Measurements from ENCODE around the gene TCEANC. TPM values are rescaled to one million over a fixed set of nuclear protein-coding genes. Genes with fewer than 3 reads are reported as not detected.
"Not testable (repeated sequence)": the region's sequence is repeated elsewhere in the genome, so short reads cannot be mapped to it uniquely, and the experiment has no call there.

Gene TCEANC
- total RNA-seq, 1 experiment from 2014 or later = 0.92 TPM

DNA sequence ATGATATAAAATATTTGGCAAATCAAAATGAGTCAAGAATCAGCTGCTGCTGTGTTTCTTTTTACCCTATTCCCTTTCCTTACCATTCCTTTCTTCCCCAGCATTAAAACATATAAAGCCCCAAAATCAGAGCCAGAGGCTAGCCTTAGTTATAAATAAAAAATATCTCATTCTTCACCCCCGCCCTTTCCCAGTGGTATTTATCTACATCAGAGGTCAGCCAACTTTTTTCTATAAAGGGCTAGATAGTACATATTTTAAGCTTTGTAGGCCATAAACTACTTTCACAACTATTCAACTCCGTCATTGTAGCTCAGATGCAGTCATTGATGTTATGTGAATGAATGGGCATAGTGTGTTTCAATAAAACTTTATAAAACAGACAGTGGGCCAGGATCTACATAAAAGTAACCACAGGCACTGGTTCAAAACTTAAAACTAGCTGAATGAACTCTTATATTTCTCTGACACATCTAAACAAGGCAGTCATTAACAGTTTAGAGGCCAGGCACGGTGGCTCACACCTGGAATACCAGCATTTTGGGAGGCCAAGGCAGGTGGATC lies 30.5 kb upstream of the TCEANC start:
- no peak for TF ChIP-seq TCF7L2 (IDR thresholded peaks at IDR 0.05; ENCODE audit: low read depth, low read length)
- TF ChIP-seq, protein P1, sequence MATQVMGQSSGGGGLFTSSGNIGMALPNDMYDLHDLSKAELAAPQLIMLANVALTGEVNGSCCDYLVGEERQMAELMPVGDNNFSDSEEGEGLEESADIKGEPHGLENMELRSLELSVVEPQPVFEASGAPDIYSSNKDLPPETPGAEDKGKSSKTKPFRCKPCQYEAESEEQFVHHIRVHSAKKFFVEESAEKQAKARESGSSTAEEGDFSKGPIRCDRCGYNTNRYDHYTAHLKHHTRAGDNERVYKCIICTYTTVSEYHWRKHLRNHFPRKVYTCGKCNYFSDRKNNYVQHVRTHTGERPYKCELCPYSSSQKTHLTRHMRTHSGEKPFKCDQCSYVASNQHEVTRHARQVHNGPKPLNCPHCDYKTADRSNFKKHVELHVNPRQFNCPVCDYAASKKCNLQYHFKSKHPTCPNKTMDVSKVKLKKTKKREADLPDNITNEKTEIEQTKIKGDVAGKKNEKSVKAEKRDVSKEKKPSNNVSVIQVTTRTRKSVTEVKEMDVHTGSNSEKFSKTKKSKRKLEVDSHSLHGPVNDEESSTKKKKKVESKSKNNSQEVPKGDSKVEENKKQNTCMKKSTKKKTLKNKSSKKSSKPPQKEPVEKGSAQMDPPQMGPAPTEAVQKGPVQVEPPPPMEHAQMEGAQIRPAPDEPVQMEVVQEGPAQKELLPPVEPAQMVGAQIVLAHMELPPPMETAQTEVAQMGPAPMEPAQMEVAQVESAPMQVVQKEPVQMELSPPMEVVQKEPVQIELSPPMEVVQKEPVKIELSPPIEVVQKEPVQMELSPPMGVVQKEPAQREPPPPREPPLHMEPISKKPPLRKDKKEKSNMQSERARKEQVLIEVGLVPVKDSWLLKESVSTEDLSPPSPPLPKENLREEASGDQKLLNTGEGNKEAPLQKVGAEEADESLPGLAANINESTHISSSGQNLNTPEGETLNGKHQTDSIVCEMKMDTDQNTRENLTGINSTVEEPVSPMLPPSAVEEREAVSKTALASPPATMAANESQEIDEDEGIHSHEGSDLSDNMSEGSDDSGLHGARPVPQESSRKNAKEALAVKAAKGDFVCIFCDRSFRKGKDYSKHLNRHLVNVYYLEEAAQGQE (IDR thresholded peaks at IDR 0.05; ENCODE audit: insufficient read depth in 1 of 2, low read depth in 2 of 2, low read length in 1 of 2) = no peak
- TF ChIP-seq POLR2AphosphoS5 (IDR thresholded peaks at IDR 0.05; ENCODE audit: low read depth, low read length) = no peak
- TF ChIP-seq, protein P2, sequence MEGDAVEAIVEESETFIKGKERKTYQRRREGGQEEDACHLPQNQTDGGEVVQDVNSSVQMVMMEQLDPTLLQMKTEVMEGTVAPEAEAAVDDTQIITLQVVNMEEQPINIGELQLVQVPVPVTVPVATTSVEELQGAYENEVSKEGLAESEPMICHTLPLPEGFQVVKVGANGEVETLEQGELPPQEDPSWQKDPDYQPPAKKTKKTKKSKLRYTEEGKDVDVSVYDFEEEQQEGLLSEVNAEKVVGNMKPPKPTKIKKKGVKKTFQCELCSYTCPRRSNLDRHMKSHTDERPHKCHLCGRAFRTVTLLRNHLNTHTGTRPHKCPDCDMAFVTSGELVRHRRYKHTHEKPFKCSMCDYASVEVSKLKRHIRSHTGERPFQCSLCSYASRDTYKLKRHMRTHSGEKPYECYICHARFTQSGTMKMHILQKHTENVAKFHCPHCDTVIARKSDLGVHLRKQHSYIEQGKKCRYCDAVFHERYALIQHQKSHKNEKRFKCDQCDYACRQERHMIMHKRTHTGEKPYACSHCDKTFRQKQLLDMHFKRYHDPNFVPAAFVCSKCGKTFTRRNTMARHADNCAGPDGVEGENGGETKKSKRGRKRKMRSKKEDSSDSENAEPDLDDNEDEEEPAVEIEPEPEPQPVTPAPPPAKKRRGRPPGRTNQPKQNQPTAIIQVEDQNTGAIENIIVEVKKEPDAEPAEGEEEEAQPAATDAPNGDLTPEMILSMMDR (IDR thresholded peaks at IDR 0.05) = no peak
- TF ChIP-seq SIN3A (IDR thresholded peaks at IDR 0.05; ENCODE audit: borderline replicate concordance, insufficient read depth, low read depth, low read length) = no peak
- in situ Hi-C loops (cut with HindIII; ENCODE audit: low pct_unique_long_range_greater_than_20kb, low sequenced_read_pairs) = no loop called here
- ChIA-PET CTCF (no interaction called here), POLR2A (no interaction called here)
- no peaks in the 10 kb centered on the region for H3K27me3 ChIP-seq (ENCODE audit: control insufficient read depth, insufficient read depth, low read length)
- no peak overlapping the region for H3K27ac ChIP-seq (ENCODE audit: low read length)
- no peaks in the 10 kb centered on the region for H3K36me3 ChIP-seq (ENCODE audit: control insufficient read depth, insufficient read depth, low read length)
- ATAC-seq (no peak), DNase-seq (ENCODE audit: low read depth, low spot score) (no peak)
- H3K9me3 ChIP-seq (ENCODE audit: control insufficient read depth, insufficient read depth, low read depth, low read length) = no peaks in the 10 kb centered on the region
- no TSS peak for BruUV-seq (replicated peaks)
- intact Hi-C loops (cut with micrococcal nuclease; ENCODE audit: unreplicated experiment) = no loop called here
- no peaks in the 10 kb centered on the region for H3K4me1 ChIP-seq (ENCODE audit: control insufficient read depth, insufficient read depth, low read length)
- no peak overlapping the region for H3K4me3 ChIP-seq (ENCODE audit: low read depth in 2 of 2, low read length in 2 of 2)

DNA sequence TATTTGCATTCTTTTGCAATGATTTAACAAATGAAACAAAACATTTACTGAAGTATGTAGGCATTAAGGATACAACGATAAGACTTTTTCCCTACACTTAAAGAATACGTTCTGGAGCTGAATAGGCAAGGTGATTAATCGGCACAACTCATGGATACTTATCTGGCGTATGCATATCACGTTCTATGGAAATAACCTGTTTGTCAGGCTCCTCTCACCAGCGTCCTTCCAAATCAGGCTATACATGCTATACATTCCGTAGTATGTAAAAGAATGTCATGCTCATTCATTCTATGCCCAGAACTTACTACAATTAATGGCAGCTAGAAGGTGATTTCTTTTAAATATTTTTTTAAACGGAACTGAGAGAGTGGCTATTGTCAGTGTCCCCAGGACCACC lies 25.6 kb upstream of the TCEANC start:
- Histone ChIP-seq H3K27ac (ENCODE audit: low read length) (no peak overlapping the region), H3K4me3 (ENCODE audit: low read depth in 2 of 2, low read length in 2 of 2) (no peak overlapping the region), H3K4me1 (ENCODE audit: control insufficient read depth, insufficient read depth, low read length) (no peaks in the 10 kb centered on the region), H3K9me3 (ENCODE audit: control insufficient read depth, insufficient read depth, low read depth, low read length) (no peaks in the 10 kb centered on the region), H3K27me3 (ENCODE audit: control insufficient read depth, insufficient read depth, low read length) (no peaks in the 10 kb centered on the region), H3K36me3 (ENCODE audit: control insufficient read depth, insufficient read depth, low read length) (no peaks in the 10 kb centered on the region)
- intact Hi-C loops (cut with micrococcal nuclease; ENCODE audit: unreplicated experiment) (no loop called here), in situ Hi-C loops (cut with HindIII; ENCODE audit: low pct_unique_long_range_greater_than_20kb, low sequenced_read_pairs) (no loop called here)
- DNase-seq (ENCODE audit: low read depth, low spot score) (no peak), ATAC-seq (no peak)
- no TSS peak for BruUV-seq (replicated peaks)
- ChIA-PET POLR2A (no interaction called here), CTCF (no interaction called here)
- TF ChIP-seq, protein P2 (IDR thresholded peaks at IDR 0.05) = no peak
- no peak for TF ChIP-seq POLR2AphosphoS5 (IDR thresholded peaks at IDR 0.05; ENCODE audit: low read depth, low read length)
- no peak for TF ChIP-seq SIN3A (IDR thresholded peaks at IDR 0.05; ENCODE audit: borderline replicate concordance, insufficient read depth, low read depth, low read length)
- TF ChIP-seq, protein P1 (IDR thresholded peaks at IDR 0.05; ENCODE audit: insufficient read depth in 1 of 2, low read depth in 2 of 2, low read length in 1 of 2) = no peak
- TF ChIP-seq TCF7L2 (IDR thresholded peaks at IDR 0.05; ENCODE audit: low read depth, low read length) = no peak

DNA sequence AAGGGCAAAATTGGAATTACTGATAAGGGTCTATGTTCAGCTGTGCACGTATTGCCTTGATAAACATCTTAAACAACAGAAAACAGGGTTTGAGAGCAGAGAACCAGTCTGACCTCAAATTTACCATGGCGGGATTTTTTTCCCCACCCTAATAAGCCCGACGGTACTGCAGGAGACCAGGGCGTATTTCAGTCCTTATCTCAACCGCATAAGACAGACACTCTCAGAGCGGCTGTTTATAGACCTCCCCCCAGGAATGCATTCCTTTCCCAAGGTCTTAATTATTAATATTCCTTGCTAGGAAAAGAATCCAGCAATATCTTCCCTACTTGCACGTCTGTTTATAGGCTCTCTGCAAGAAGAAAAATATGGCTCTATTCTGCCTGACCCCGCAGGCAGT lies 15.7 kb upstream of the TCEANC start:
- H3K4me3 ChIP-seq (ENCODE audit: low read depth in 2 of 2, low read length in 2 of 2); ATAC-seq; H3K36me3 ChIP-seq (ENCODE audit: control insufficient read depth, insufficient read depth, low read length); BruUV-seq (replicated peaks); H3K4me1 ChIP-seq (ENCODE audit: control insufficient read depth, insufficient read depth, low read length); in situ Hi-C loops (cut with HindIII; ENCODE audit: low pct_unique_long_range_greater_than_20kb, low sequenced_read_pairs); H3K27me3 ChIP-seq (ENCODE audit: control insufficient read depth, insufficient read depth, low read length); intact Hi-C loops (cut with micrococcal nuclease; ENCODE audit: unreplicated experiment); H3K27ac ChIP-seq (ENCODE audit: low read length); CTCF ChIA-PET; POLR2A ChIA-PET; H3K9me3 ChIP-seq (ENCODE audit: control insufficient read depth, insufficient read depth, low read depth, low read length); DNase-seq (ENCODE audit: low read depth, low spot score): not testable (repeated sequence)
